GM06990 (cell line): ENCODE results near the gene ACSM4.
A peak's percentile ranks its signal among the peaks of the same experiment; 100 is the strongest.

ENCODE experiments used
- DNase-seq: peaks from one replicate; pipeline ENCODE4 v3.0.0-alpha.2; 2011; ENCODE audit not compliant: insufficient read length; ENCODE audit errors: extremely low read depth
- H3K27me3 ChIP-seq: replicated peaks from 2 replicates; pipeline ENCODE4 v1.6.0; 2011; ENCODE audit warnings: low read length; ENCODE audit not compliant: control insufficient read depth, insufficient read depth
- H3K36me3 ChIP-seq: 2 replicates; pipeline ENCODE4 v1.5.1; 2011; ENCODE audit warnings: low read length; ENCODE audit not compliant: control insufficient read depth, insufficient read depth
- H3K4me3 ChIP-seq: replicated peaks from 2 replicates; pipeline ENCODE4 v1.5.1; 2011; ENCODE audit warnings: low read depth, mild to moderate bottlenecking, control low read depth, low read length
- TF ChIP-seq, protein P1 (sequence below): IDR thresholded peaks from 2 replicates; pipeline ENCODE4 v1.5.1; 2011; ENCODE audit warnings: low read length, control low read depth, mild to moderate bottlenecking, inconsistent platforms; ENCODE audit not compliant: insufficient read depth, poor library complexity, severe bottlenecking

The ACSM4 gene

DNA sequence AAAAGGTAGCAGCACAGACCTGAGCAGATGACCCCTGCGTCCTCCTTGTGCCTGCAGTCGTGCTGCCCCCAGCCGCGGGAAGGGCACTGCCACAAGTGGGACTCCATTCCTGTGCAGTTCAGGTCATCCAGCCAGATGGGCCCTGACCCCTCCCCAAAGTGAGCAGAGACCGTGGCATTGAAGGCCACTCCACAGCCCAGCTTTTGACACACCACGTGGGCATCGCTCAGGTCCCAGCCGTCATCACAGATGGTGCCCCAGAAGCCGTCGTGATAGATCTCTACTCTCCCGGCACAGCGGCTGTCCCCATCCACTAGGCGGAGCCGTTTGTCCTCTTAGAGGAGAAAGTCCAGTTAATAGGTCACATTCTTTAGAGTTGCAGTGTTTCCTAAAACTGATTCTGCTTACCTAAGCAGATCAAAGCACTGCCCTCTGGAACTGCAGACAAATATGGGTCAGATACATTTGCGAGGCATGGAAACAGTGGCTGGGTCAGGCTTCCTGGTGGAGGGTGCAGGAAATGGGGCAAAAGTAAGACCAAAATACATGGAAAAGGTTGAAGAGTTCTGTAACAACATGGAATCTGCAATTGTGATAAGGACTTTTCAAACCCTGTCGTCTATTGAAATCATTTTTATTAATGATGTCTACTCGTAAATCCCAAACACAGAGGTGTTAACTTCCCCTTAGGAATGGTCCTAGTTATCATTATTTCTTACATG, 70.7 kb downstream of the ACSM4 start:
- peak; percentile 1 for DNase-seq
- Histone ChIP-seq H3K36me3 (no peaks in the 10 kb centered on the region), H3K27me3 (no peaks in the 10 kb centered on the region), H3K4me3 (no peak overlapping the region)
- TF ChIP-seq, protein P1, sequence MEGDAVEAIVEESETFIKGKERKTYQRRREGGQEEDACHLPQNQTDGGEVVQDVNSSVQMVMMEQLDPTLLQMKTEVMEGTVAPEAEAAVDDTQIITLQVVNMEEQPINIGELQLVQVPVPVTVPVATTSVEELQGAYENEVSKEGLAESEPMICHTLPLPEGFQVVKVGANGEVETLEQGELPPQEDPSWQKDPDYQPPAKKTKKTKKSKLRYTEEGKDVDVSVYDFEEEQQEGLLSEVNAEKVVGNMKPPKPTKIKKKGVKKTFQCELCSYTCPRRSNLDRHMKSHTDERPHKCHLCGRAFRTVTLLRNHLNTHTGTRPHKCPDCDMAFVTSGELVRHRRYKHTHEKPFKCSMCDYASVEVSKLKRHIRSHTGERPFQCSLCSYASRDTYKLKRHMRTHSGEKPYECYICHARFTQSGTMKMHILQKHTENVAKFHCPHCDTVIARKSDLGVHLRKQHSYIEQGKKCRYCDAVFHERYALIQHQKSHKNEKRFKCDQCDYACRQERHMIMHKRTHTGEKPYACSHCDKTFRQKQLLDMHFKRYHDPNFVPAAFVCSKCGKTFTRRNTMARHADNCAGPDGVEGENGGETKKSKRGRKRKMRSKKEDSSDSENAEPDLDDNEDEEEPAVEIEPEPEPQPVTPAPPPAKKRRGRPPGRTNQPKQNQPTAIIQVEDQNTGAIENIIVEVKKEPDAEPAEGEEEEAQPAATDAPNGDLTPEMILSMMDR = peak; percentile 70

GRCh38 chr12:7375145-7375543, 71.3 kb downstream of the ACSM4 start:
- TF ChIP-seq, protein P1 = no peak
- DNase-seq = no peak
- Histone ChIP-seq H3K36me3 (no peaks in the 10 kb centered on the region), H3K27me3 (no peaks in the 10 kb centered on the region), H3K4me3 (no peak overlapping the region)

DNA sequence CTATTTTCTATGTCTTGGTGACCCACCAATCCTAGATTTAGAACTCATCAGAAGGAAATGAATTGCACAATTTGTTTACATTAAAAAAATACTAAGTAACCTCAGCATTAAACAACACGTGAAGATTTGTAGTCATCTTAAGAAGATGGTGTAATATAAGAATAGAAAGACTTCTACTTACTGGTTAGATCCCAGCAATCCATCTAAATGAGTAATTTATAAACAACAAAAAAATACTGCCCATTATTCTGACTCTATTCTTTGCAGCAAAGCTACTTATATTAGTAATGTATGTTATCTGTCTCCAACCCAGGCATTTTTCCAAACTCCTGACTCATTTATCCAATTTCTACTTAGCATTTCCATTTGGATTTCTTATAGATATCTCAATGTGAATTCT, 72.3 kb downstream of the ACSM4 start:
- no peak for DNase-seq

More for the DNA sequence above, 72.3 kb downstream of the ACSM4 start:
- Histone ChIP-seq H3K27me3 (no peaks in the 10 kb centered on the region), H3K4me3 (no peak overlapping the region), H3K36me3 (no peaks in the 10 kb centered on the region)
- TF ChIP-seq, protein P1 = no peak
